Measurements from ENCODE around the gene FIGN. TPM values are rescaled to one million over a fixed set of nuclear protein-coding genes. Genes with fewer than 3 reads are reported as not detected.

Gene FIGN
- polyA plus RNA-seq, 1 experiment: 2.2 TPM

- Histone ChIP-seq H3K27me3 (ENCODE audit: control insufficient read depth, insufficient read depth, low read length) (no peaks in the 10 kb centered on the region), H3K27ac (ENCODE audit: low read depth, low read length) (no peak overlapping the region), H3K4me3 (ENCODE audit: low read depth, low read length) (no peak overlapping the region), H3K9me3 (ENCODE audit: control insufficient read depth, insufficient read depth, low read length) (no peaks in the 10 kb centered on the region)
- no peak for TF ChIP-seq CTCF (IDR thresholded peaks at IDR 0.05; ENCODE audit: low read depth, low read length)
- DNase-seq (ENCODE audit: low read depth, low spot score): no peak
- POLR2A ChIA-PET: no interaction called here
- CTCF ChIA-PET: no interaction called here
Observed at GRCh38 chr2:163657281-163657656, 78.5 kb downstream of the FIGN start.

GRCh38 chr2:163656622-163657280, 79.1 kb downstream of the FIGN start:
- no peaks in the 10 kb centered on the region for H3K9me3 ChIP-seq (ENCODE audit: control insufficient read depth, insufficient read depth, low read length)
- no peak overlapping the region for H3K27ac ChIP-seq (ENCODE audit: low read depth, low read length)
- H3K4me3 ChIP-seq (ENCODE audit: low read depth, low read length): no peak overlapping the region
- CTCF ChIA-PET: interaction anchor here (0.8 to 1.5 kb wide), 2 partner anchors 8 to 79 kb away, joined by 3 read pairs; partner anchors contain the start of gene FIGN
- no peak for TF ChIP-seq CTCF (IDR thresholded peaks at IDR 0.05; ENCODE audit: low read depth, low read length)
- POLR2A ChIA-PET: no interaction called here
- DNase-seq (ENCODE audit: low read depth, low spot score): no peak
- H3K27me3 ChIP-seq (ENCODE audit: control insufficient read depth, insufficient read depth, low read length): no peaks in the 10 kb centered on the region

GRCh38 chr2:163655667-163656066, 80.1 kb downstream of the FIGN start:
- no peak for DNase-seq (ENCODE audit: low read depth, low spot score)
- no peak overlapping the region for H3K4me3 ChIP-seq (ENCODE audit: low read depth, low read length)
- no peaks in the 10 kb centered on the region for H3K9me3 ChIP-seq (ENCODE audit: control insufficient read depth, insufficient read depth, low read length)
- TF ChIP-seq CTCF (IDR thresholded peaks at IDR 0.05; ENCODE audit: low read depth, low read length): no peak
- no peaks in the 10 kb centered on the region for H3K27me3 ChIP-seq (ENCODE audit: control insufficient read depth, insufficient read depth, low read length)
- H3K27ac ChIP-seq (ENCODE audit: low read depth, low read length): no peak overlapping the region
- CTCF ChIA-PET: interaction anchor here (1.5 kb wide), 1 partner anchor 80 kb away, joined by 3 read pairs; the partner anchor contains the start of gene FIGN
- POLR2A ChIA-PET: no interaction called here

GRCh38 chr2:163652751-163653150, 83.1 kb downstream of the FIGN start:
- H3K9me3 ChIP-seq (ENCODE audit: control insufficient read depth, insufficient read depth, low read length): no peaks in the 10 kb centered on the region
- DNase-seq (ENCODE audit: low read depth, low spot score): no peak
- ChIA-PET POLR2A (no interaction called here), CTCF (interaction anchor here (0.5 kb wide), 2 partner anchors 470 to 1326 kb away, joined by 3 to 4 read pairs; no protein-coding TSS in a partner anchor)
- no peaks in the 10 kb centered on the region for H3K27me3 ChIP-seq (ENCODE audit: control insufficient read depth, insufficient read depth, low read length)
- H3K27ac ChIP-seq (ENCODE audit: low read depth, low read length): no peak overlapping the region
- no peak overlapping the region for H3K4me3 ChIP-seq (ENCODE audit: low read depth, low read length)
- no peak for TF ChIP-seq CTCF (IDR thresholded peaks at IDR 0.05; ENCODE audit: low read depth, low read length)

- no peak overlapping the region for H3K4me3 ChIP-seq (ENCODE audit: low read depth, low read length)
- no peak for DNase-seq (ENCODE audit: low read depth, low spot score)
- no peaks in the 10 kb centered on the region for H3K9me3 ChIP-seq (ENCODE audit: control insufficient read depth, insufficient read depth, low read length)
- POLR2A ChIA-PET: no interaction called here
- H3K27ac ChIP-seq (ENCODE audit: low read depth, low read length): no peak overlapping the region
- no peak for TF ChIP-seq CTCF (IDR thresholded peaks at IDR 0.05; ENCODE audit: low read depth, low read length)
- CTCF ChIA-PET: no interaction called here
- H3K27me3 ChIP-seq (ENCODE audit: control insufficient read depth, insufficient read depth, low read length): no peaks in the 10 kb centered on the region
Observed at GRCh38 chr2:163649080-163649479, 86.7 kb downstream of the FIGN start.
